Measurements from ENCODE around the gene MAU2. TPM values are rescaled to one million over a fixed set of nuclear protein-coding genes. Genes with fewer than 3 reads are reported as not detected.

Gene MAU2
- 32.2 and 34.7 TPM in 2 replicates for total RNA-seq (2014; rRNA removed; shearing (Covaris generic))

DNA sequence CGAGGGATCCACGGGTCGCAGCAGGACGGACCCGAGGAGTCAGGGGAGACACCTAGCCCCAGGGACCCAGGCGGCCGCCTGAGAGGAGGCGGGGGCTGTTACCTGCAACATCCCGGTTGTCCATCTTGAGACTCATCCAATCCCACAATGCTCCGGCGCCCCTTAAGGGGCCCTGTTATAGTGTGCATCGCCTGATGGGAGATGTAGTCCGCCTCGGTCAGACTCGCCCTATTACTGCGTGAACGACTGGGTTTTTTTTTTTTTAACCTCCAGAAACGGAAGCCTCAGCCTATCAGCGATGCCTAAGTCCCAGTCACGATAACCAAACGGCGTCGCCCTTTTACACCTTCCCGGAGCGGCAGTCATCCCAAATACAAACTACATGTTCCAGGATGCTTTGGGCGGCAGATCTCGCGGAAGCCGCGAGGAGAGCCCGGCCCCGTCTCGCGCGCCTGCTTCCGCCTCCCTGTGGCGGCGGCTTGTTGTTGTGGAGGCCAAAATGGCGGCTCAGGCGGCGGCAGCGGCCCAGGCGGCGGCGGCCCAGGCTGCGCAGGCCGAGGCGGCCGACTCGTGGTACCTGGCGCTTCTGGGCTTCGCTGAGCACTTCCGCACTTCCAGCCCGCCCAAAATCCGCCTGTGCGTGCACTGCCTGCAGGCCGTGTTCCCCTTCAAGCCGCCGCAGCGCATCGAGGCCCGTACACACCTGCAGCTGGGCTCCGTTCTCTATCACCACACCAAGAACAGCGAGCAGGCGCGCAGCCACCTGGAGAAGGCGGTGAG, at the start of gene MAU2, which contains the start of gene SUGP1:
Gene MAU2, plus strand, starts transcription at position 469 of the 780 bp plus-strand sequence. Its CDS starts 31 bp downstream, at position 500.
Gene SUGP1, minus strand, starts transcription at position 149 of the 780 bp plus-strand sequence. Its CDS starts 13 bp downstream, at position 136.
- peak; percentile 84 for DNase-seq (ENCODE audit: low spot score)

GRCh38 chr19:19271828-19272599, 48.6 kb upstream of the MAU2 start:
- no peak for DNase-seq (ENCODE audit: low spot score)

- no peak for DNase-seq (ENCODE audit: low spot score)
Measured at GRCh38 chr19:19274146-19274545, 46.5 kb upstream of the MAU2 start.

GRCh38 chr19:19274716-19275565, 45.7 kb upstream of the MAU2 start:
- no peak for DNase-seq (ENCODE audit: low spot score)

DNA sequence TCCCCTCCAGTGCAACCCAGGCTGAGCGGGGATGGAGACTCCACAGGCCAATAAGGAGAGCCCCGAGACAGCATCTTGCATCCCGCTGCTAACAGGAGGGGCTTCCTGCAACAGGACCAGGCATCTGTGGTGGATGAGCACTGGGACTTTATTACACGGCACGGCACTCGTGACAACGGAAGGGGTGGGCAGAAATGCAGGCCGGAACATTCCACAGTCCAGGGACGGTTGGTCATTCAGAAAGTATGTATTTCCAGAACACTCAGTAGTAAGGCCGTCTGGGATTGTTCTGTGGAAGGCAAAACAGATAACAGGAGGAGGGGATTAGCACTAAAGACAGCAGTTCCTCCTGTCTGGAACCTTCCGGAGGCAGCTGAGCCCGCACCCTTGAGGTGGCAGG, 44.2 kb upstream of the MAU2 start:
- no peak for DNase-seq (ENCODE audit: low spot score)

DNA sequence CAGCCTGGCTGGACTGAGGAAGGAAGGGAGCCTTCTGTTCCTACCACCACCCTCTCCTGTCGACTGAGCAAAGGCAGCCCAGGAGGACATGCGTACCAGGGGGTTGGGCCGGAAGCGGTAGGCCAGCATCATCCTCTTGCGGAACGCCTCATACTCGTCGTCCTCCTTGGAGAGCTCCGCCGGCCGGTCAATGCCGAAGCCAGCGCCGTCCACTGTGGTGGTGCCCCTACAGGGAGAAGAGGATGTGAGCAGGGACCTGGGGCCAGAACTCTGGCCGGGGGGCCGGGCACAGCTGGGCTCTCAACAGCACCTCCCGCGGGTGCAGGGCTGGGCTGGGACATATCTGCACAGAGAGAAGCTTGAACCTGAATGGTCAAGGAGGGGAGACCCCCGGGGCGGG, 43.8 kb upstream of the MAU2 start:
- DNase-seq (ENCODE audit: low spot score), result no peak

DNA sequence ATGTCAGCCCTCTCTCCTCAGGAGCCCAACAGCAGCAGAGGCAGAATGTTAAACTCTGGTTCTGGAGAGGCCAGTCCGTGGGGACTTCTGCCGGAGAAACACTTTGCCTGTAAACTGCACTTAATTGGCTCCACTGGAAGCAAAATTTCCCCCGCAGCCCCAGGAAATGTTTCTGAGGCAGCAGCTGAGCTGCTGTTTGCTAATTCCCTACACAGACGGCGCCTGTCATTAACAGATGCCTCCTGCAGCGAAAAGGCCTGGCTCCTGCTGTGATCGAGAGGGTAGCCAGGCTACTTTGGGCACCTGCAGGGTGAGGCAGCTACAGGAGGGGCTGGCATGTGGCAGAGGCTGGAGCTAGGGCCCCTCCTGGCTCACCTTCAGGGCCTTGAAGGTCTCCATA, 42.3 kb upstream of the MAU2 start:
- DNase-seq (ENCODE audit: low spot score), result no peak

DNA sequence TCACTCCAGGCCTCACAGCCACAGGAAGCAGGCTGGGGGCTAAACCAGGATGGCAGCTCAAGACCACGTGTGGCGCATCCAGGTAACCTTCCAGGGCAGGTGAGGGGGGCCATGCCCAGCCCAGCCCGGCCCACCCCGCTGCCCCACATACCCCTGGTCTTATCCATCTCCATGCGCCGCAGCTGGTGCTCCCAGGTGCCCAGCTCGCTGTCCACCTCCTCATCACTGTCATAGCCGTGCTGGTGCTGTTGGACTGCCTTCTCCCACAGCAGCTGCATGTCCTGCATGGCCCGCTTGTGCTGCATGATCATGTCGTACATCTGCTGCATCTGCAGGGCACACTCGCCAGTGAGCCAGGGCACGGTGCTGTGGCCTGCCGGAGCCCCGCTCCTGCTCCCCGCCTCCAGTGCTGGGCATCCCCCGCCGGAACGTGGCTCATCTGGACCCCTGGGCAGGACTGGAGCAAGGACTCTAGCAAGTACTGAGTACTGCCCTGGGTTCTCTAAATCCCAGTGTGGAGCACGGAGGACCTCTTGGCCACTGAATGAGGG, 41.5 kb upstream of the MAU2 start:
- no peak for DNase-seq (ENCODE audit: low spot score)

GRCh38 chr19:19279853-19280252, 40.8 kb upstream of the MAU2 start:
- DNase-seq (ENCODE audit: low spot score), result no peak

DNA sequence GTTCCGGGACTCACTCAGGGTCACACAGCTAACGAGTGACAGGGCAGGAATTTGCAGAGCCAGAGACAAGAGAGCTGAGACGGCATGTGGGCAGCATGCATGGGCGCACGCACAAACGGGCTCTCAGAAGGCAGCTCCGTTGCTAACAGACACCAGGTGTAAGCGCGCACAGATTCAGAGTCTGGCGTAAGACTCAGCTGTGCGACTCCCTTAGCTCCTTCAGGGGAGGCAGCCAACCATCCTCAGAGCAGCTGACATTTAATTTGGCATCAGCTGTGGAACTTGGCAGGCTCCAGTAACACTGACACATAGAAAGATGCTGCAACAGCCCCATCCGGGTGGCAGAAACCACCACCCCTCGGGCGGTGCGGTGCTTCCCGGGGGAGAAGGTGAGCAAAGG, 40.1 kb upstream of the MAU2 start:
- no peak for DNase-seq (ENCODE audit: low spot score)

GRCh38 chr19:19285686-19286085, 34.9 kb upstream of the MAU2 start:
- DNase-seq (ENCODE audit: low spot score), result no peak

DNA sequence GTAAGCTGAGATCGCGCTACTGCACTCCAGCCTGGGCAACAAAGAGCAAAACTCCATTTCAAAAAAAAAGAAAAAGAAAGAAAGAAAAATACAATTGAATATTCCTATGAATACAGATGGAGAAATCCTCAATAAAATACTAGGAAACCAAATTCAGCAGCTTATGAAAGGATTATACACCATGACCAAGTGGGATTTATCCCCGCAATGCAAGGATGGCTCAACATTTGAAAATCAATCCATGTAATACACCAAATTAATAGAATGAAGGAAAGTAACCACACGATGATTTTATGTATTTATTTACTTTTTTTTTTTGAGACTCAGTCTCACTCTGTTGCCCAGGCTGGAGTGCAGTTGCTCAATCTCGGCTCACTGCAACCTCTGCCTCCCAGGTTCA, 28.0 kb upstream of the MAU2 start:
- DNase-seq (ENCODE audit: low spot score), result no peak

GRCh38 chr19:19294914-19295313, 25.7 kb upstream of the MAU2 start:
- no peak for DNase-seq (ENCODE audit: low spot score)

- no peak for DNase-seq (ENCODE audit: low spot score)
Measured at GRCh38 chr19:19296953-19297689, 23.5 kb upstream of the MAU2 start.

- no peak for DNase-seq (ENCODE audit: low spot score)
Measured at GRCh38 chr19:19297759-19298158, 22.9 kb upstream of the MAU2 start.

- no peak for DNase-seq (ENCODE audit: low spot score)
Measured at GRCh38 chr19:19300613-19301012, 20.0 kb upstream of the MAU2 start.

DNA sequence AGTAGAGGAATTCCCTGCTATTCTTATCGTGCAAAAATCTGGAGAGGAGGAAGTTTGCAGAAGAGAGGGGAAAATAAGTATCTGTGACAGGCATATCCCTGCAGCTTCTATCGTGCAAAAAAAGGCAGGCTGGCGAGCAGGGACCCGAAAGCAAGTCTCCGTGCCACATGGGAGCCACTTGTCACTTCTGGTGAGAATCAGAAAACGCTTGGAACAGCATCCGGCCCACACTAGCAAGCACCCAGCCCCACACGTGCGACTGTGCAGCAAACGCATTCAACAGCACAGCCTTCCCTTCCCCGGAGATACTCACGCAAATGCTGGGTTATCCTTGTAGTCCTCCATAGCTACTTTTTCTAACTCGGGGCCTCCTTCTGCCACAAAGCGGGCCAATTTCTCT, 17.2 kb upstream of the MAU2 start:
- no peak for DNase-seq (ENCODE audit: low spot score)

DNA sequence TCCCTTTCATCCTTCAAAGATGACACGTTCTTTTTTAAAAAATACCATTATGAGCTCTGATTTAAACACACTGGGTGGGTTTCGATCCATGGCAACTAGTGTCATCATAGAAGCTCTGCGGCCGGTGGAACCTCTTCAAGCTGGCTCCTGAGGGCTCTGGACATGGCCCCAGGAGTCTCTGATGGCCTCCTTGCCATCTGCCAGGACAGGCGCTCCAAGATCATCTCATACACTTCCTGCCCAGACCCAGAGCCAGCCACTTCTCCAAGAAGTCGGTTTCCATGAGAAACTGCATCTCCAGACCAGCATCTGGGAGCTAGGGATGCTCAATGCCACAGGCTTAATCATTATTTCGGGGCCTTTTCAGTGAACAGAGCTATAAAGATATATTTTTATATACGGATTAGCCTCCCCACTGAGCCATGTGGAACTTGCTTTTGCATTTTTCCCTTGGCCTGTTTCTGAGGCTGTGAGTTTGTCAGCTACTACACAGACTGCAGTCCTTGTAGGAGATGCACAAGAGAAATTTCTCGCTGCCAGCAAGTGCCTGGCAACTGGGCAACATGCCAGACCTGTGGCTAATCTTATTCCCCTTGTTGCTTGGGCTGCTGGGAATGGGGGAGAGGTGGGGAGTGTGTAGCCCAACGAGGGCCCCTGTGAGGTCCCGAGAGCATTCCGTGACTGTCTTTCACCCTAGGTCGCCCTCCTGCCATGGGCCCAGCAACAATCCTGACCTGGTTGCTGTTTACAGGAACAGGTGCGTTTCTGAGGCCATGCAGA, 16.3 kb upstream of the MAU2 start:
- no peak for DNase-seq (ENCODE audit: low spot score)

- no peak for DNase-seq (ENCODE audit: low spot score)
Measured at GRCh38 chr19:19305066-19305465, 15.6 kb upstream of the MAU2 start.

DNA sequence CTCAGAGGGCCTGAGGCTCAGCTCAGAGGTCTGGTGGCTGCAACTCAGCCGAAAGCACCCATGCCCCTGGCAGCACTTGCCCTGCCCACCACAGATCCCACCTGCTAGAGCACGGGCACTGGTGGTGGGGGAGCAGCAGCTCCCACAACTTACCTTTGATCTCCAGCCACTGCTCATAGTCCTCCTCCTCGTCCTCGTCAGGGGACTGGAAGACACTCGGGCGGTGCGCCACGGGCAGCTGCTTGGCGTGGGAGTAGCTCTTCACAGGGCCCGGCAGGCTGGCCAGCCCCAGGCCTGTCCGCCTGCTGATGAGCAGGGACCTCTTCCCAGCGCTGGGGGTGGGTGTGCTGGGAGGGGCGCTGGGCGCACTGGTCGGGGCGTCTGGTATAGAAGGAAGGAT, 14.9 kb upstream of the MAU2 start:
- no peak for DNase-seq (ENCODE audit: low spot score)
